ENCODE measurements around the gene LMX1B. TPM values are rescaled to one million over a fixed set of nuclear protein-coding genes. Genes with fewer than 3 reads are reported as not detected.

LMX1B gene
- total and polyA plus RNA-seq, 8 donors, result 0.20 TPM; not detected in 7

DNA sequence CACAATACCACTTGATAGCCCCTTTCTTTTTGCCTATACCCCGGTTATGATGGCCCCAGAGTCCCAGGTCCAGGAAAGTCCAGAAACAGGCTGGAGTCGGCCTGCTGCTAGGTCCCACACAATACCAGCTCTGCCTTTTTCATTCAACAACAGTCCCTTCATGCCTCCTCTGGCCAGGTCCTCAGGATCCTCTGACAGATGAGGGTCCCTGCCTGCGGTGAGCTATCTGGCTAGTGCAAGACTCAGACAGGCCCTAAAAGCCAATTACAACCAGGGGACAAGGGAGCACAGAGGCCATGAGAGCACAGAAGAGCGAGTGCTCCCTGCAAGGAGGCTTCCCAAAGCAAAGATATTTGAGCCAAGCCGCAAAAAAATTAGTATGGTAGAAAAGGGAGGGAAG, 106.3 kb downstream of the LMX1B start:
- WGBS, 5 donors, result 67 to 82% (median 74%) methylated on average over 5 of the region's 5 CpGs
- TF ChIP-seq EP300 (IDR thresholded peaks at IDR 0.05) (no peak), POLR2AphosphoS5 (IDR thresholded peaks at IDR 0.05) (no peak), POLR2A (IDR thresholded peaks at IDR 0.05) (no peak)
- TF ChIP-seq, protein P1, sequence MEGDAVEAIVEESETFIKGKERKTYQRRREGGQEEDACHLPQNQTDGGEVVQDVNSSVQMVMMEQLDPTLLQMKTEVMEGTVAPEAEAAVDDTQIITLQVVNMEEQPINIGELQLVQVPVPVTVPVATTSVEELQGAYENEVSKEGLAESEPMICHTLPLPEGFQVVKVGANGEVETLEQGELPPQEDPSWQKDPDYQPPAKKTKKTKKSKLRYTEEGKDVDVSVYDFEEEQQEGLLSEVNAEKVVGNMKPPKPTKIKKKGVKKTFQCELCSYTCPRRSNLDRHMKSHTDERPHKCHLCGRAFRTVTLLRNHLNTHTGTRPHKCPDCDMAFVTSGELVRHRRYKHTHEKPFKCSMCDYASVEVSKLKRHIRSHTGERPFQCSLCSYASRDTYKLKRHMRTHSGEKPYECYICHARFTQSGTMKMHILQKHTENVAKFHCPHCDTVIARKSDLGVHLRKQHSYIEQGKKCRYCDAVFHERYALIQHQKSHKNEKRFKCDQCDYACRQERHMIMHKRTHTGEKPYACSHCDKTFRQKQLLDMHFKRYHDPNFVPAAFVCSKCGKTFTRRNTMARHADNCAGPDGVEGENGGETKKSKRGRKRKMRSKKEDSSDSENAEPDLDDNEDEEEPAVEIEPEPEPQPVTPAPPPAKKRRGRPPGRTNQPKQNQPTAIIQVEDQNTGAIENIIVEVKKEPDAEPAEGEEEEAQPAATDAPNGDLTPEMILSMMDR (IDR thresholded peaks at IDR 0.05), result no peak
- Histone ChIP-seq H3K36me3 (no peaks in the 10 kb centered on the region), H3K4me3 (no peak overlapping the region), H3K27ac (no peak overlapping the region), H3K9me3 (no peaks in the 10 kb centered on the region), H3K27me3 (peaks cover 0 to 65% (median 17%) of the 10 kb centered on the region in 3 donors), H3K4me1 (peaks cover 14 to 36% (median 21%) of the 10 kb centered on the region in 4 donors)
- DNase-seq, result no peak
- intact Hi-C loops (cut with DNase I; ENCODE audit: low total_unique reads), result no loop called here

DNA sequence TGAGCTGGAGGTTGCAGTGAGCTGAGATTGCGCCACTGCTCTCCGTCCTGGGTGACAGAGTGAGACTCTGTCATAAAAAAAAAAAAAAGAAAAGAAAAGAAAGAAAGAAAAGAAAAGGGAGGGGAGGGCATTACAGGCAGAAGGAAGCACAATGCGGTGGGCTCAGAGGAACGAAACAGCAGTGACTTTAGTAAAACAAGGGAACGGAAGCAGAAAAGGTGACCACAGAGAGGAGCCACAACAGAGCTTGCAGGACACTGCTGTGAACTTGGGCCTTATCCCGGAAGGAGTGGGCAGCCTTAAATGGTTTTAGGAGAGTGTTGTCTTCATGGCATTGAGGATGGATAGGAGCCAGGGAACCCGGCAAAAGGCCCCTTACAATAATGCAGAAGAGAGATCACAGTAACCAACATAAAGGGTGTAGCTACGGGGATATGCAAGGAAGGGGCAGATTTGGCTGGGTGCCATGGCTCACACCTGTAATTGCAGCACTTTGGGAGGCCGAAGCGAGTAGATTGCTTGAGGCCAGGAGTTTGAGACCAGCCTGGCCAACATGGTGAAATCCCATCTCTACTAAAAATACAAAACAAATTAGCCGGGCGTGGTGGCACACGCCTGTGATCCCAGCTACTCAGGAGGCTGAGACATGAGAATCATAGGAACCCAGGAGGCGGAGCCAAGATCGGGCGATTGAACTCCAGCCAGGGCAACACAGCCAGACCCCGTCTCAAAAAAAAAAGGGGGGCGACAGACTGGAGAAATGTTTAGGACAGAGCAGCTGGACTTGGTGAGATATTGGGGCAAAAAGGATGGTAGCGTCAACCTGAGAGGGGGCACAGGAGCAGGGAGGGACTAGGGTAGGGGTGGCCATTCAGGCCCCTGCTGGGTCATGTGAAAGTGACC, 107.2 kb downstream of the LMX1B start:
- no peak for DNase-seq
- 80 to 88% (median 84%) methylated on average over 19 of the region's 19 CpGs for WGBS, 5 donors
- H3K4me1 ChIP-seq, result peaks cover 14 to 36% (median 21%) of the 10 kb centered on the region in 4 donors
- TF ChIP-seq, protein P1 (IDR thresholded peaks at IDR 0.05), result no peak
- TF ChIP-seq EP300 (IDR thresholded peaks at IDR 0.05) (no peak), POLR2AphosphoS5 (IDR thresholded peaks at IDR 0.05) (no peak), POLR2A (IDR thresholded peaks at IDR 0.05) (no peak)
- no peak overlapping the region for H3K4me3 ChIP-seq
- intact Hi-C loops (cut with DNase I; ENCODE audit: low total_unique reads), result no loop called here
- no peak overlapping the region for H3K27ac ChIP-seq
- peaks cover 0 to 62% (median 17%) of the 10 kb centered on the region in 3 donors for H3K27me3 ChIP-seq
- H3K9me3 ChIP-seq, result no peaks in the 10 kb centered on the region
- H3K36me3 ChIP-seq, result no peaks in the 10 kb centered on the region

DNA sequence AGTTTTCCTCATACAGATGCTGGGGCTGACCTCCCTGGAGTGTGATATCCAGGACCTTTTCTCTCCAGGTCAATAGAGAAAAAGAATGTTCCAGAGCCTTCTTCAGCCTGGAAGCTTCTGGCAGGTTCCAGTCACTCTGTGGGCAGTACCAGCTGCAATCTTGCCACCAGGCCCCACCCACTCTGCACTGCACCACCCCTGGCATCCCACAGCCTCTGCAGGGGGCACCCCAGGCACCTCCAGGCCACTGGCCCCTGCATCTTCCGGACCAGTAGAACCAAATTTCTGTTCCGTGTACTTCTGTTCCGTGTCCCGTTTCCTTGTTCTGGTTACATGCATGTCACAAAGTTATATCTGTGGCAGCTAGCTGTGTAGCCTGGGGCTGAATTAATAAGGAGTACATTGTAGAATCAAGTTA, 107.8 kb downstream of the LMX1B start:
- intact Hi-C loops (cut with DNase I; ENCODE audit: low total_unique reads), result no loop called here
- DNase-seq, result no peak
- no peak overlapping the region for H3K4me3 ChIP-seq
- TF ChIP-seq, protein P1 (IDR thresholded peaks at IDR 0.05), result no peak
- TF ChIP-seq POLR2A (IDR thresholded peaks at IDR 0.05) (no peak), POLR2AphosphoS5 (IDR thresholded peaks at IDR 0.05) (no peak), EP300 (IDR thresholded peaks at IDR 0.05) (no peak)
- no peaks in the 10 kb centered on the region for H3K9me3 ChIP-seq
- WGBS, 5 donors, result 82 to 93% (median 87%) methylated on average over 4 of the region's 4 CpGs
- H3K4me1 ChIP-seq, result peaks cover 14 to 36% (median 21%) of the 10 kb centered on the region in 4 donors
- H3K36me3 ChIP-seq, result no peaks in the 10 kb centered on the region
- no peak overlapping the region for H3K27ac ChIP-seq
- H3K27me3 ChIP-seq, result peaks cover 0 to 60% (median 17%) of the 10 kb centered on the region in 3 donors

DNA sequence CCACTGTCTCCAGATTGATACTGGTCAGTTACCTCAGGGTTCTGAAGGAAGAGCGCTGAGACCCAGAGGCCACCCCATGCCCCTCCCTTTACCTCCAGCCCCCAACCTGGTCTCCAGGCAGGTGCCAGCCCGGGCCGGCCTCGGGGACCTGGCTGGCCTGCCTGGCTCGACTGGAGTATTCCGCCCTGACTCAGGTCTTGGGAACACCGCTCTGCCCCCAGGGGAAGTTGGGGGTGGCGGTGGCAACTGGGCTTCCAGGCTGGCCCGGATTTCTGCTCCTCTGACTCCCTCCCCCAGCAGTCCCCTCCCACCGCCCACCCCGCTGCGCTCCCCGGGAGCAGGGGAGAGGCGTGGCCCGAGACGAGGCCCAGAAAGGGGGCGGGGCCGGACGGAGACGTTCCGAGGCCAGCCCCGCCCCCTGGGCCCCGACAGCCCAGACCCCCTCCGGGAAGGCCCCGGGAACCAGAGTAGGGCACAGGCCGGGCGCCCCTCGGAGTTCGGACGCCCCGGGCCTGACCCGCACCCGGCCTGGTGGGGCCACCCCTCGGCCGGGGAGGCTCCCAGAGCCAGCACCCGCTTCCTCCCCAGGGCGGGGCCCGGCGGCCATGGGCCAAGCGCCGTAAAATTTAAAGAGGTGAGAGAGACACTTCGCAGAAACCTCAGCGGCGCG, 108.7 kb downstream of the LMX1B start:
- DNase-seq, result peak; percentile 80 to 93
- TF ChIP-seq POLR2AphosphoS5 (IDR thresholded peaks at IDR 0.05) (no peak), POLR2A (IDR thresholded peaks at IDR 0.05) (no peak)
- H3K27me3 ChIP-seq, result peaks cover 0 to 60% (median 17%) of the 10 kb centered on the region in 3 donors
- 1 to 6% (median 2%) methylated on average over 17 to 45 of the region's 45 CpGs for WGBS, 5 donors
- H3K36me3 ChIP-seq, result no peaks in the 10 kb centered on the region
- peaks cover 14 to 36% (median 21%) of the 10 kb centered on the region in 4 donors for H3K4me1 ChIP-seq
- intact Hi-C loops (cut with DNase I; ENCODE audit: low total_unique reads), result no loop called here
- peak overlapping the region; percentile 41 to 89 (median 82) for H3K27ac ChIP-seq
- H3K4me3 ChIP-seq, result peak overlapping the region; percentile 60 to 82 (median 69)
- no peaks in the 10 kb centered on the region for H3K9me3 ChIP-seq

All from stomach (tissue), 9 donors.